Measurements from ENCODE around the gene DAGLB.

DNA sequence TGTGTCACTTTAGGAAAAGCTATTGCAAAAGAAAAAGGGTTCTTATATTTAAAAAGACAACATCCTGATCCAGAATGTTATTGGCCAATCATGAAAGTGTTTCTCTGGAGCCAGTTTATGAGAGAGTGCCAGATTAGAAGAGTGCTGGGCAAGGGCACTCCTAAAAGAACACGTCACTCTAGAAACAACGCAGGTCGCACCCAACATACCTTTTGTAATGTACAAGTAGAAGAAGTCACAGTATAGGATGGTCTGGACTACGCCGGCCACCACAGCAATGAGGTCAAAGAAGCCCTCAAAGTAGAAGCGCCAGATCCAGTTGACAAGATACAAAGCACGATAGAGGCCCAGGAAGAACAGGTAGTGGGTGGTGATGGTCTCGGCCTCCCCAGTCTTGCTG lies 18.1 kb upstream of the DAGLB start:
- no peak for TF ChIP-seq EZH2 (IDR thresholded peaks at IDR 0.05; ENCODE audit: borderline replicate concordance, low read depth, low read length, poor library complexity, severe bottlenecking)
- TF ChIP-seq, protein P1, sequence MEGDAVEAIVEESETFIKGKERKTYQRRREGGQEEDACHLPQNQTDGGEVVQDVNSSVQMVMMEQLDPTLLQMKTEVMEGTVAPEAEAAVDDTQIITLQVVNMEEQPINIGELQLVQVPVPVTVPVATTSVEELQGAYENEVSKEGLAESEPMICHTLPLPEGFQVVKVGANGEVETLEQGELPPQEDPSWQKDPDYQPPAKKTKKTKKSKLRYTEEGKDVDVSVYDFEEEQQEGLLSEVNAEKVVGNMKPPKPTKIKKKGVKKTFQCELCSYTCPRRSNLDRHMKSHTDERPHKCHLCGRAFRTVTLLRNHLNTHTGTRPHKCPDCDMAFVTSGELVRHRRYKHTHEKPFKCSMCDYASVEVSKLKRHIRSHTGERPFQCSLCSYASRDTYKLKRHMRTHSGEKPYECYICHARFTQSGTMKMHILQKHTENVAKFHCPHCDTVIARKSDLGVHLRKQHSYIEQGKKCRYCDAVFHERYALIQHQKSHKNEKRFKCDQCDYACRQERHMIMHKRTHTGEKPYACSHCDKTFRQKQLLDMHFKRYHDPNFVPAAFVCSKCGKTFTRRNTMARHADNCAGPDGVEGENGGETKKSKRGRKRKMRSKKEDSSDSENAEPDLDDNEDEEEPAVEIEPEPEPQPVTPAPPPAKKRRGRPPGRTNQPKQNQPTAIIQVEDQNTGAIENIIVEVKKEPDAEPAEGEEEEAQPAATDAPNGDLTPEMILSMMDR (conservative IDR thresholded peaks at IDR 0.05; ENCODE audit: low read depth, low read length), result no peak

Measured in A673 (cell line).